Tibial nerve (tissue), 4 donors: ENCODE results near the gene HLA-DPB1. TPM values are rescaled to one million over a fixed set of nuclear protein-coding genes. Genes with fewer than 3 reads are reported as not detected.
A peak's percentile ranks its signal among the peaks of the same experiment; 100 is the strongest.

Experiments
- DNase-seq, 2 donors: peaks; one replicate each; pipeline ENCODE4 v3.0.0-alpha.2; 2019; ENCODE audit warnings: low spot score in 2 of 2
- H3K27ac ChIP-seq, 4 donors: fragments of 200-600 bp; sonication (generic) in 3 of 4; one replicate each; pipeline ENCODE4 v1.5.1; 2017 to 2019; ENCODE audit warnings: mild to moderate bottlenecking in 1 of 4
- H3K27me3 ChIP-seq, 2 donors: fragments of 200-600 bp; sonication (generic) in 1 of 2; one replicate each; pipeline versions ENCODE4 v1.5.1 to v1.6.0; 2017 to 2019
- H3K36me3 ChIP-seq, 3 donors: fragments of 200-600 bp; sonication (generic); one replicate each; pipeline ENCODE4 v1.5.1; 2018 to 2019
- H3K4me1 ChIP-seq, 4 donors: fragments of 200-600 bp; sonication (generic) in 3 of 4; one replicate each; pipeline ENCODE4 v1.5.1; 2017 to 2019
- H3K4me3 ChIP-seq, 4 donors: fragments of 200-600 bp; sonication (generic) in 3 of 4; one replicate each; pipeline ENCODE4 v1.5.1; 2017 to 2019; ENCODE audit warnings: mild to moderate bottlenecking in 1 of 4, moderate library complexity in 1 of 4
- H3K9me3 ChIP-seq, 4 donors: fragments of 200-600 bp; sonication (generic) in 3 of 4; one replicate each; pipeline ENCODE4 v1.5.1; 2017 to 2019
- EP300 ChIP-seq, 2 donors: sonication (generic); formaldehyde crosslinking; IDR thresholded peaks; one replicate each; pipeline ENCODE4 v1.6.1; 2017; ENCODE audit warnings: antibody characterized with exemption in 2 of 2, mild to moderate bottlenecking in 1 of 2
- POLR2A ChIP-seq, 2 donors: fragments of 450-650 bp; IDR thresholded peaks; one replicate each; pipeline ENCODE4 v1.6.1; 2017; ENCODE audit warnings: antibody characterized with exemption in 2 of 2, mild to moderate bottlenecking in 2 of 2, moderate library complexity in 2 of 2
- WGBS, 2 donors: methylation state at CpG; one replicate each; pipeline ENCODE4 v1.1.5; 2018; 5-methylcytosine and 5-hydroxymethylcytosine counted together
- total RNA-seq, 4 donors: library from RNA; depleted of rRNA; stranded (reverse); fragments of >200 nt; gene quantifications; one replicate each; pipeline ENCODE4 v1.1.0, GENCODE V29; 2016
- TF ChIP-seq, protein P1 (sequence below), 5 experiments: fragments of 200-600 bp in 3 of 5; fragments of 450-650 bp in 2 of 5; sonication (generic) in 3 of 5; IDR thresholded peaks; one replicate each; pipeline ENCODE4 v1.5.1; 2016 to 2019; ENCODE audit warnings: antibody characterized with exemption in 5 of 5, mild to moderate bottlenecking in 3 of 5, moderate library complexity in 2 of 5

Gene HLA-DPB1
- total RNA-seq, 4 donors from 2014 or later = 56.5 to 121 (median 76.4) TPM

DNA sequence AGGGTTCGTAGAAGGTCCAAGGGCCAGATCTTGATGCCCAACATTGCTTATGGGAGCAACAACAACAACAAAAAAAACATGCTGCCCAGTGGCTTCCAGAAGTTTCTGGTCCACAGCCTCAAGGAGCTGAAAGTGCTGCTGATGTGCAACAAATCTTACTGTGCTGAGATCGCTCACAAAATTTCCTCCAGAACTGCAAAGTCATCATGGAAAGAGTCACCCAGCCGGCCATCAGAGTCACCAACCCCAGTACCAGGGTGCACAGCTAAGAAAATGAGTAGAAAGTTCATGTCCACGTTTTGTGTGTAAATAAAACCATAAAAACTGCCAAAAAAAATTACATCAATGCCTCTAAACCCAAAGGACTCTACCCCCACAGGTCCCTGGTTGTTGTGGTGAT lies 3.8 kb downstream of the HLA-DPB1 start:
- 65 to 78% methylated on average over 4 of the region's 4 CpGs for WGBS, 2 donors
- no peak overlapping the region for H3K4me3 ChIP-seq

DNA sequence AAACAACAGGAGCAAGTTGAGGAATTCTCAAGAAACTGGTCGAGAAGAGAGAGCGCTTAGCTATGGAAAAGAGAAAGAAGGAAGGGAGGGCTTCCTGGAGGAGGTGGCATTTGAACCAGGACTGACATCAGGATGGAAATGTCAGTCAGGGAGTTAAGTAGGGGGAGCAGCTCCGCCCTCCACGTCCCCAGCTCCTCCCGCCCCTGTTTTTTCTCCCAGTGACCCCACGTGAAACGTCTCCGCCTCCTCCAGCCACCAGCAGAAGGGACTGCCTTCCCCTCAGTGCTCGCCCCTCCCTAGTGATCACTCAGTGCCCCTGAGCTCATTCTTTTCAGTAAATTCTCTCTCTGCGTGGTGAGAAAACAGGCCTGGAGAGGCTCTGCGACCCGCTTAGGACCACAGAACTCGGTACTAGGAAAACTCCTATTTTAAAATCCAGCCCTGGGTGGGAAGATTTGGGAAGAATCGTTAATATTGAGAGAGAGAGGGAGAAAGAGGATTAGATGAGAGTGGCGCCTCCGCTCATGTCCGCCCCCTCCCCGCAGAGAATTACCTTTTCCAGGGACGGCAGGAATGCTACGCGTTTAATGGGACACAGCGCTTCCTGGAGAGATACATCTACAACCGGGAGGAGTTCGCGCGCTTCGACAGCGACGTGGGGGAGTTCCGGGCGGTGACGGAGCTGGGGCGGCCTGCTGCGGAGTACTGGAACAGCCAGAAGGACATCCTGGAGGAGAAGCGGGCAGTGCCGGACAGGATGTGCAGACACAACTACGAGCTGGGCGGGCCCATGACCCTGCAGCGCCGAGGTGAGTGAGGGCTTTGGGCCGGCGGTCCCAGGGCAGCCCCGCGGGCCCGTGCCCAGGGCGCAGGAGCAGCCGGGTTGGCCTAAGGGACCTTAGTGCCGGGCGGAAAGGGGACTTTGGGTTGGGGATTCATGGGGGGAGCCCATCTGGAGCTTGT lies 4.6 kb downstream of the HLA-DPB1 start:
- WGBS, 2 donors = 11 to 15% methylated on average over 49 of the region's 49 CpGs

More for the DNA sequence above, 3.8 kb downstream of the HLA-DPB1 start:
- no peaks in the 10 kb centered on the region for H3K27me3 ChIP-seq
- no peaks in the 10 kb centered on the region for H3K9me3 ChIP-seq
- peaks cover 0 to 26% (median 9%) of the 10 kb centered on the region in 4 donors for H3K4me1 ChIP-seq
- H3K27ac ChIP-seq = peak overlapping the region in 2 of 4 donors; percentile 80
- H3K36me3 ChIP-seq = peaks cover 0 to 6% (median 0%) of the 10 kb centered on the region in 3 donors
- no peak for DNase-seq
- TF ChIP-seq, protein P1, sequence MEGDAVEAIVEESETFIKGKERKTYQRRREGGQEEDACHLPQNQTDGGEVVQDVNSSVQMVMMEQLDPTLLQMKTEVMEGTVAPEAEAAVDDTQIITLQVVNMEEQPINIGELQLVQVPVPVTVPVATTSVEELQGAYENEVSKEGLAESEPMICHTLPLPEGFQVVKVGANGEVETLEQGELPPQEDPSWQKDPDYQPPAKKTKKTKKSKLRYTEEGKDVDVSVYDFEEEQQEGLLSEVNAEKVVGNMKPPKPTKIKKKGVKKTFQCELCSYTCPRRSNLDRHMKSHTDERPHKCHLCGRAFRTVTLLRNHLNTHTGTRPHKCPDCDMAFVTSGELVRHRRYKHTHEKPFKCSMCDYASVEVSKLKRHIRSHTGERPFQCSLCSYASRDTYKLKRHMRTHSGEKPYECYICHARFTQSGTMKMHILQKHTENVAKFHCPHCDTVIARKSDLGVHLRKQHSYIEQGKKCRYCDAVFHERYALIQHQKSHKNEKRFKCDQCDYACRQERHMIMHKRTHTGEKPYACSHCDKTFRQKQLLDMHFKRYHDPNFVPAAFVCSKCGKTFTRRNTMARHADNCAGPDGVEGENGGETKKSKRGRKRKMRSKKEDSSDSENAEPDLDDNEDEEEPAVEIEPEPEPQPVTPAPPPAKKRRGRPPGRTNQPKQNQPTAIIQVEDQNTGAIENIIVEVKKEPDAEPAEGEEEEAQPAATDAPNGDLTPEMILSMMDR (IDR thresholded peaks at IDR 0.05) = no peak
- no peak for TF ChIP-seq POLR2A (IDR thresholded peaks at IDR 0.05)
- no peak for TF ChIP-seq EP300 (IDR thresholded peaks at IDR 0.05)

DNA sequence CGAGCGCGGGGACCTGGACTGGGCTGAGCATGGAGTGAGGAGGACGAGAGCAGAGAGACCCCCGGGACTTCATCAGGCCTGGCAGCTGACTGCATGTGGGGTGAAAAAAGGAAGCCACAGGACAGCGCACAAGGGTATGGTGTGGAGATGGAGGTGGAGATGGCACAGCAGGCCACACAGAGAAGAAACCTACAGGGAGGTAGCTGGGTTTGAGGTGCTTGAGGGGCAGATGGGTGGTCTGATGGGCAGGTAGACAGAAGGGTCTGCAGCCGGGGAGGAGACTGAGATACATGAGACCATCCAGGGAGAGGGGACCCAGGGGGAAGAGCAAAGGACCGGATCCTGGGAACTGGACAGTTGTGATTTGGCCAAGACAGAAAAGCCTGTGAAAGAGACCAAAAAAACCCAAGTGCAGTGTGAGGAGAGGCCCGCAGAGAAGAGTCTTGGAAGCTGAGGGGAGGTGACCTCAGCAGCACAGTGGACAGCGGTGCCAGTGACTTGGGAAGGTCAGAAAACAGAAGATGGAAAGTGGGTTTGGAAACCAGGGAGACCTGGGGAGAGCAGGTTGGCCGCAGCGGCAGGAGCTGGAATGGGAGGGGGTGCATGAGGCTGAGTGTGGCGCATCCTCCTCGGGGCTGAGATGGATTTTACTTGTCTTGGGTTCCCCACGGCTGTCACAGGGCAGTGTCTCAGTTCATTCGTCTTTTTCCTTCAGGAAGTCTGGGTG lies 5.5 kb downstream of the HLA-DPB1 start:
- Histone ChIP-seq H3K36me3 (peaks cover 0 to 23% (median 0%) of the 10 kb centered on the region in 3 donors), H3K4me3 (peak overlapping the region; percentile 33 to 50 (median 37)), H3K9me3 (no peaks in the 10 kb centered on the region), H3K27me3 (no peaks in the 10 kb centered on the region), H3K27ac (peak overlapping the region; percentile 80 to 85 (median 80)), H3K4me1 (peaks cover 0 to 26% (median 9%) of the 10 kb centered on the region in 4 donors)
- TF ChIP-seq, protein P1 (IDR thresholded peaks at IDR 0.05) = no peak
- WGBS, 2 donors = 70 to 76% methylated on average over 16 of the region's 16 CpGs
- no peak for DNase-seq

More for the DNA sequence above, 4.6 kb downstream of the HLA-DPB1 start:
- TF ChIP-seq, protein P1 (IDR thresholded peaks at IDR 0.05) = no peak
- TF ChIP-seq EP300 (IDR thresholded peaks at IDR 0.05) (no peak), POLR2A (IDR thresholded peaks at IDR 0.05) (peak in 1 of 2 donors; percentile 69)
- Histone ChIP-seq H3K36me3 (peaks cover 0 to 15% (median 0%) of the 10 kb centered on the region in 3 donors), H3K9me3 (no peaks in the 10 kb centered on the region), H3K4me1 (peaks cover 0 to 26% (median 9%) of the 10 kb centered on the region in 4 donors), H3K4me3 (peak overlapping the region; percentile 33 to 50 (median 37)), H3K27me3 (no peaks in the 10 kb centered on the region), H3K27ac (peak overlapping the region; percentile 80 to 85 (median 80))
- DNase-seq = peak; percentile 31 to 50

DNA sequence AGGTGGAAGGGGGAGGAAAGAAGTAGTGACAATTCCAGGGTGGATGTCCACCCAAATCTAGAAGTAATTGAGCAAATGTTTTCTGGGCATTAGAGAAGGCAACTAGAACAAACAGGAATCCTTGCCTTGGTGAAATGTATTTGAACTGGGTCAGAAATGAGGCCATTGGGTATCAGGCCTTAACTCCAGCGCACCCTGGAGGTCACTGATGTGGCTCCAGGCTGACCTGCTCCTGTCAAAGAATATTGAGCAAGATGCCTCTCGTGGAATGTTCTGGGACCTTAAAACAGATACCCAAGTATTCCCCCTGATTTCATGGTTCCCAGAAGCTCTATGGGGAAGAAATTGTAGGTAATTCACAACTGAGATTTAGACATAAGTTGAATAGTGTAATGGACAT lies 6.9 kb downstream of the HLA-DPB1 start:
- WGBS, 2 donors = 20 to 56% methylated on average over 2 of the region's 2 CpGs

More for the DNA sequence above, 6.9 kb downstream of the HLA-DPB1 start:
- Histone ChIP-seq H3K9me3 (no peaks in the 10 kb centered on the region), H3K4me3 (no peak overlapping the region), H3K27ac (peak overlapping the region in 2 of 4 donors; percentile 10 to 19), H3K36me3 (peaks cover 0 to 29% (median 0%) of the 10 kb centered on the region in 3 donors), H3K27me3 (no peaks in the 10 kb centered on the region), H3K4me1 (peaks cover 0 to 26% (median 9%) of the 10 kb centered on the region in 4 donors)
- no peak for TF ChIP-seq EP300 (IDR thresholded peaks at IDR 0.05)
- TF ChIP-seq, protein P1 (IDR thresholded peaks at IDR 0.05) = peak in 4 of 5 experiments; percentile 44 to 83 (median 62)
- peak in 1 of 2 donors; percentile 55 for DNase-seq
